ENCODE data around the gene ARSI. TPM values are rescaled to one million over a fixed set of nuclear protein-coding genes. Genes with fewer than 3 reads are reported as not detected.

The ARSI gene
- polyA plus RNA-seq, 1 of the 3 experiments (the other 2 are of a cell fraction): 0.20 TPM

GRCh38 chr5:150350524-150351344 is 48.0 kb upstream of the ARSI start:
- H3K9me2 ChIP-seq: no peaks in the 10 kb centered on the region
- WGBS (ENCODE audit: low lambda C conversion rate): 46% methylated on average over 7 of the region's 7 CpGs
- H4K20me1 ChIP-seq (ENCODE audit: insufficient read depth): no peaks in the 10 kb centered on the region
- no peaks in the 10 kb centered on the region for H3K79me2 ChIP-seq (ENCODE audit: insufficient read depth)
- no peak overlapping the region for H3K4me2 ChIP-seq
- H3K9ac ChIP-seq: no peak overlapping the region
- H3K27me3 ChIP-seq (ENCODE audit: insufficient read depth): no peaks in the 10 kb centered on the region
- TF ChIP-seq CHD2 (IDR thresholded peaks at IDR 0.05; ENCODE audit: low read length, partially characterized antibody) (peak; percentile 55), IRF3 (IDR thresholded peaks at IDR 0.05; ENCODE audit: low read depth, low read length) (no peak), SIN3A (IDR thresholded peaks at IDR 0.05; ENCODE audit: borderline replicate concordance, low read depth, low read length) (no peak), TAF1 (IDR thresholded peaks at IDR 0.05; ENCODE audit: borderline replicate concordance, low read depth, low read length) (no peak), FOXJ3 (CRISPR knock-in tag; IDR thresholded peaks at IDR 0.05) (no peak), POLR2AphosphoS5 (IDR thresholded peaks at IDR 0.05; ENCODE audit: low read depth, low read length) (no peak), USF1 (IDR thresholded peaks at IDR 0.05; ENCODE audit: borderline replicate concordance, low read depth) (peak; percentile 73; the same call in 1 of the 2 replicates), TCF12 (IDR thresholded peaks at IDR 0.05) (peak; percentile 47; the same call in 1 of the 2 replicates), YY1 (IDR thresholded peaks at IDR 0.05; ENCODE audit: low read depth) (no peak), RXRA (IDR thresholded peaks at IDR 0.05; ENCODE audit: borderline replicate concordance, low read depth) (no peak; the same call in 1 of the 2 replicates), CTCF (IDR thresholded peaks at IDR 0.05) (peak; percentile 85), FOSL2 (IDR thresholded peaks at IDR 0.05; ENCODE audit: borderline replicate concordance, low read depth) (no peak), TEAD4 (IDR thresholded peaks at IDR 0.05; ENCODE audit: borderline replicate concordance, insufficient read depth) (no peak), PBX3 (IDR thresholded peaks at IDR 0.05) (no peak), MXI1 (IDR thresholded peaks at IDR 0.05; ENCODE audit: low read depth, low read length) (peak; percentile 53; the same call in 1 of the 2 replicates), NFIC (IDR thresholded peaks at IDR 0.05; ENCODE audit: borderline replicate concordance) (no peak), MAX (IDR thresholded peaks at IDR 0.05; ENCODE audit: low read depth) (peak; percentile 60; the same call in 1 of the 2 replicates), RAD21 (IDR thresholded peaks at IDR 0.05; ENCODE audit: low read length) (peak; percentile 89), SMC3 (IDR thresholded peaks at IDR 0.05; ENCODE audit: low read depth, low read length) (peak; percentile 92), RCOR1 (IDR thresholded peaks at IDR 0.05; ENCODE audit: low read length) (peak; percentile 44; the same call in 1 of the 2 replicates), GABPA (IDR thresholded peaks at IDR 0.05; ENCODE audit: low read depth) (no peak)
- DNase-seq: peak; percentile 82
- H2AFZ ChIP-seq (ENCODE audit: low read depth): no peak overlapping the region
- H3K36me3 ChIP-seq (replicated peaks in 1 of 2; ENCODE audit: control insufficient read depth in 1 of 2, insufficient read depth in 2 of 2, low read length in 1 of 2): no peaks in the 10 kb centered on the region
- CTCF ChIA-PET: interaction anchor here (0.6 to 7.1 kb wide), 40 partner anchors 10 to 354 kb away, joined by 3 to 109 read pairs (median 4); no protein-coding TSS in a partner anchor
- peaks cover 0 to 12% of the 10 kb centered on the region in 2 experiments; a peak in 2 of 4 replicates for H3K4me1 ChIP-seq (ENCODE audit: control insufficient read depth in 1 of 2, insufficient read depth in 2 of 2, low read depth in 1 of 2, low read length in 1 of 2)
- H3K27ac ChIP-seq (ENCODE audit: low read depth in 2 of 2, low read length in 1 of 2): no peak overlapping the region
- peaks cover 4% of the 10 kb centered on the region for H3F3A ChIP-seq (replicated peaks; ENCODE audit: insufficient read depth)
- POLR2A ChIA-PET: interaction anchor here (0.7 to 1.1 kb wide), 2 partner anchors 18 to 132 kb away, joined by 3 read pairs; no protein-coding TSS in a partner anchor
- no peaks in the 10 kb centered on the region for H3K9me3 ChIP-seq
- H3K4me3 ChIP-seq (ENCODE audit: low read depth in 2 of 2, low read length in 1 of 2): no peak overlapping the region
